ENCODE data around the gene UGT1A9. TPM values are rescaled to one million over a fixed set of nuclear protein-coding genes. Genes with fewer than 3 reads are reported as not detected.

UGT1A9 gene
- total RNA-seq, 1 donor from 2014 or later, result not detected

GRCh38 chr2:233799087-233799665 lies 127.5 kb downstream of the UGT1A9 start:
- no peak for DNase-seq

GRCh38 chr2:233799716-233800115 lies 128.0 kb downstream of the UGT1A9 start:
- no peak for DNase-seq

- DNase-seq, result no peak
Measured at GRCh38 chr2:233800208-233800607, 128.5 kb downstream of the UGT1A9 start.

- no peak for DNase-seq
Measured at GRCh38 chr2:233801357-233802131, 129.8 kb downstream of the UGT1A9 start.

GRCh38 chr2:233802132-233802815 lies 130.6 kb downstream of the UGT1A9 start:
- no peak for DNase-seq

GRCh38 chr2:233803292-233803911 lies 131.7 kb downstream of the UGT1A9 start:
- no peak for DNase-seq

- DNase-seq, result no peak
Measured at GRCh38 chr2:233803994-233804393, 132.3 kb downstream of the UGT1A9 start.

- DNase-seq, result no peak
Measured at GRCh38 chr2:233807215-233807865, 135.6 kb downstream of the UGT1A9 start.

GRCh38 chr2:233807966-233808935 lies 136.6 kb downstream of the UGT1A9 start:
- DNase-seq, result no peak

- no peak for DNase-seq
Measured at GRCh38 chr2:233810385-233810784, 138.7 kb downstream of the UGT1A9 start.

- DNase-seq, result no peak
Measured at GRCh38 chr2:233811087-233811486, 139.4 kb downstream of the UGT1A9 start.

GRCh38 chr2:233811732-233812131 lies 140.0 kb downstream of the UGT1A9 start:
- DNase-seq, result no peak

GRCh38 chr2:233813236-233814055 lies 141.7 kb downstream of the UGT1A9 start:
- DNase-seq, result no peak

- DNase-seq, result no peak
Measured at GRCh38 chr2:233814056-233814835, 142.5 kb downstream of the UGT1A9 start.

- DNase-seq, result no peak
Measured at GRCh38 chr2:233815861-233816260, 144.2 kb downstream of the UGT1A9 start.

GRCh38 chr2:233816334-233816733 lies 144.6 kb downstream of the UGT1A9 start:
- DNase-seq, result no peak

- no peak for DNase-seq
Measured at GRCh38 chr2:233816771-233817170, 145.1 kb downstream of the UGT1A9 start.

- DNase-seq, result no peak
Measured at GRCh38 chr2:233817361-233817911, 145.7 kb downstream of the UGT1A9 start.

- no peak for DNase-seq
Measured at GRCh38 chr2:233817995-233818638, 146.4 kb downstream of the UGT1A9 start.
